NCI-H1417 (cell line): ENCODE data around the gene TRIM3.
"Not testable (repeated sequence)": the region's sequence is repeated elsewhere in the genome, so short reads cannot be mapped to it uniquely, and the experiment has no call there.

Source experiments
- DNase-seq, 3 experiments: peaks; one replicate each; lab custom pipeline; 2025; lab: John Stamatoyannopoulos, UW

The TRIM3 gene

DNA sequence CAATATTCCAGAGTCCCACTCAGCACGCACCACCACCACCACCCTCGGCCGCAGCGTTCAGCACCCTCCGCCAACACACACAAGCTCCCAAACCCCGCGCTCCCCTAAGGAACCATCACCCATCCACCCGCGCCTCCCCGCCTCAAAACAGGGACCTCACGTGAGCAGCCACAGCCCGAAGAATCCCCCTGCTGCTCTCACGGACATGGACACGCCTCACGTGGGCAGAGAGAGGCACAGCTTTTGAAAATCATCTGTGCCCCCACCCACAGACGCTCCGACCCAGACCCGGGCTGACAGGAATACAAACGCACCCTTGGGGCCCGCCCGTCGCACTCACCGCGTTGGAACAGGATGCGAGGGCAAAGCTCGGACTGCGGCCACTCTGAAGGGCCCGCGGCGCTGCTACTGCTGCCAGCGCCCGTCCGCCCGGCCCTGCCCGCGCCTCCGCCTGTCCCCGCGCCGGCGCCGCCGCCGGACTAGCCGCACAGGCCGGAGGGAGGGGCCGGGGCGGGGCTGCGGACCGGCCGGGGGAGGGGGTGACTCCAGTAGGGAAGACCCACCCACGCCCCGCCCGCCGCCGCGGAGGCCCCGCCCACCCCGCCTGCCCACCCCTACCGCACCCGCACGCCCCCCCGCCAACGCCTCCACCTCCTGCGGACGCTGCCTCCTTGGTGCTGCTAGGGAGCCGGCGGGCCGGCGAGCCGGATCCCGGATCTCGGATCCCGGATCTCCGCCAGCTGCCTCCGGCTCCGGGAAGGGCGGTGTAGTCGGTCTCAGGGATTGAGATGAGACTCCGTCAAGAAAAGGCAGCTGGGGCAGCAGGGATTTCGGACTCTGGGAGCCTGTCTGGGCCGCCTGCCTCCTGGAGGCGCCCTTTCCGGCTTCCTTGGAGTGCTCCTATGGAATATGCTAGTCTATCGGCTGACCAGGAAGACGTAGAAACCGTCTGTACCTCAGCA, at the start of gene TRIM3:
TRIM3 (minus strand) TSS at position 491 of the 962 bp plus-strand sequence. CDS start 8,246 bp downstream, outside the sequence.
- DNase-seq = peak; percentile 85 to 92 (median 86)

- no peak for DNase-seq
These were observed 49.5 kb upstream of the TRIM3 start for GRCh38 chr11:6523253-6523652.

DNA sequence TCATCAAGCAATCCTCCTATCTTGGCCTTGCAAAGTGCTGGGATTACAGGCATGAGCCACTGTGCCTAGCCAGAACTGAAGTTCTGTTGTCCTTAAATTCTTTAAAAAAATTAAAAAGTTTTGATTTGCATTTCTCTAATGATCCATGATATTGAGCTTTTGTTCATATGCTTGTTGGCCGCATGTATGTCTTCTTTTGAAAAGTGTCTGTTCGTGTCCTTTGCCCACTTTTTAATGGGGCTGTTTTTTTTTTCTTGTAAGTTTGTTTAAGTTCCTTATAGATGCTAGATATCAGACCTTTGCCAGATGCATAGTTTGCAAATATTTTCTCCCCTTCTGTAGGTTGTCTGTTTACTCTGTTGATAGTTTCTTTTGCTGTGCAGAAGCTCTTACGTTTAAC, 48.2 kb upstream of the TRIM3 start:
- DNase-seq = not testable (repeated sequence)

GRCh38 chr11:6520265-6520664, 46.5 kb upstream of the TRIM3 start:
- DNase-seq = no peak

DNA sequence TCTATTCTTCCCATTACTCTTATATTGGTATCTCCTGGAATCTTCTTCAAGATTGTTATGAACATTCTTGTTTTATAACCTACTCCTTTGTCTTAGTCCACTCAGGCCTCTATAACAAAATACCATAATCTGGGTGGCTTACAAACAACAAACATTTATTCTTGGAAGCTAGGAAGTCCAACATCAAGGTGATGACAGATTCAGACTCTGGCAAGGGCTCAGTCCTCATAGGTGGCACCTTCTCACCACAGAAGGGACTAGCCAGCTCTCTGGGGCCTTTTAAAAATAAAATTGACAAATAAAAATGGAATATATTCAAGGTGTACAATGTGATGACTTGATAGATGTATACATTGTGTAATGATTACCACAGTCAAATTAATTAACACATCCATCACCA, 43.1 kb upstream of the TRIM3 start:
- no peak for DNase-seq

DNA sequence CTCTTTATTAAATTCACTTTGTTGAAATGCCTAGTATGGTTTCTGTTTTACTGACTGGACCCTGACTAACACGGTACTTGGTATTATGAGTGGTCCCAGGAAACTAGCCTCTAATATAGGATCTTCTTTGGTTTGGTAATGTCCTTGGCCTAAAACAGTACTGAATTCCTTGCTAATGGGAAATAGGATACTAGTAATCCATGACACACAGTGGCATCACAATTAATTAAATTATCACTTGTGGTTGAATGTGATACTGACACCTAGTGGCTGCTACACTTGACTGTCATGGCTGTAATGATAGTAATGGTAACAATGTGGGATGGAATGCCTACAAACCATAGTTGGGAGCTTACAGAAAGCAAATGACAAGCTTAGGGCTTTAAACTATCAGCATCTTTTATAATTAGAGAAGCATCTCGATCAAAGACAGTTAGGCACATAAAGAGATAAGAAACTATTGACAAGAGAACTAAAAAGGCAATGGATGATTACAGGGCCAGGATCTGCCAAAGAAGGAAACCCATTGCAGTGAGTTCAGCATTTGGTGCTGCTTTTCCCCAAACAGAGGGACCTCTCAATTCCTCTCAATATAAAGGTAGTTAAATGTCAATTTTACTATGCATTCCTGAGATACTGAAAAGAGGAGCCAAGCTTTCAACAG, 32.0 kb upstream of the TRIM3 start:
- peak; percentile 4 to 56 (median 41) for DNase-seq

- no peak for DNase-seq
These were observed 30.4 kb upstream of the TRIM3 start for GRCh38 chr11:6504166-6504565.

GRCh38 chr11:6502382-6502781, 28.6 kb upstream of the TRIM3 start:
- DNase-seq = no peak

DNA sequence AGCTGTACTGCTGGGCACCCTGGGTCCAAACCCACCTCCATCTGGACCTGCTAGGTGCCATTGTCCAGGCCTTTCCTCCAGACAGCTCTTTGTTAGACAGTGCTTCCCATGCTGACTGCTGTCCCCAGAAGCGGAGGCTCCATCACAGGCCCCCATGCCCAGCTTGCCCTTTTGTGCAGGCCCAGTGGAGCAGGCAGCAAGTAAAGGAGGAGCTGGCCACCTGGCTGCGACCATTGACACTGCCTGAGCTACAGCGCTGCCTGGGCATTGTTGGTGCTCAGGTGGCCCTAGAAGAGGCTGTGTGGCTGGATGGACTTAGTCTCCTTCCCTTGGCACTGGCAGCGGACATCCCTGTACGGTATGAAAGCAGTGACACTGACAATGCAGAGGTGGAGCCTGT, 24.8 kb upstream of the TRIM3 start:
- DNase-seq = no peak

DNA sequence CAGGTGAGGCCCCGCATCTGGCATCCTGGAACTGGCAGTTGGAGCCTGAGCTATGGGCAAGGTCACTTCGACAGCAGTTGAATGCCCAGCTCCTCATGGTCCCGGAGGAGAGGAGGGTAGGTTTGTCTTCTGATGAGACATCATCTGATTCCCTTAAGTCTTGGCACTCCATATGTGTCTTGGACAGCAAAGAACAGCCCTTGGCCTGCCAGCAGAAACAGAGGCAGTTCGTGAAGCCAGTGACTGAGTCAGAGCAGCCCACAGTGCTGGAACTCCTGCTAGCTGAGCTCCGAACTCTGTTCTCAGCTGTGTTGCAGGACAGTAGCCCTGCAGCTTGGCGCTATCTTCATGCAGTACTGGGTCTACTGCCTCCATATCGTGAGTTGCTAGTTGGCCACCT, 24.4 kb upstream of the TRIM3 start:
- no peak for DNase-seq

DNA sequence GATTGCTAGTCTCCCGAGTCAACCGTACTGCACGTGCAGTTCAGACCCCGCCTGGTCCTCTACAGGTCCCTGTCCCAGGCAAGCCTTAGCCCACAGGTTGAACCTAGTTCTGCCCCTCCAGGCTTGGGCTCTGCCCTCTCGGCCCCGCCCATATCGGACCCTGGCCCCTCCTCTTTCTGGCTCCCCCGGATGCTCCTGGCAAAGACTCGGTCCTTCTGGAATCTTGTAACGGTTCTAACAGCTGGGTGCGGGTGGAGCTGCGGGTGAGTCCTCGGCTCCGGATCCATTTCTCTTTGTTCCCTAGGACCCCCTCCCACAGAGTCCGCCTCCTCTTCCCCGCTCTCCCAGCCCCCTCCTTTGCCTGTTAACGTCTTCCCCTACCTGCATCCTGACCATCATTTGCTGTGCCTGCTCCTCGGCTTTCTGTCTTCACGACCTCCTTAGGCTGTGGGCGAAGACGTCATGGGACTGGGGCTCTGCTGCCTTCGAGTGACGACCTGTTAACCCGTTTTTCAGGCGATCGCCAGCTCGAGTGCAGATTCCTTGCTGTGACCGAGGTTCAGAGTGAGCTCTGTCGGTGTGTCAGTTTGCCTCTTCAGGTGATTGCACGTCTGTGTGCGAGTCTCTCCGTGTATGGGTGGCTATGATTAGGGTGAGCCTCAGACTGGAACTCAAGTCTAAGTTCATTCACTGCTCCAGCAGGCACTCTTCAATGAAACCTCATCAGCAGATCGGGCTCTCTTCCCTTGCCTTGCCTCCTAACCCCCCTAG, 23.5 kb upstream of the TRIM3 start, which contains the start of gene DNHD1:
DNHD1 (plus strand) TSS at position 212 of the 771 bp plus-strand sequence. CDS start 936 bp downstream, outside the sequence.
- no peak for DNase-seq

DNA sequence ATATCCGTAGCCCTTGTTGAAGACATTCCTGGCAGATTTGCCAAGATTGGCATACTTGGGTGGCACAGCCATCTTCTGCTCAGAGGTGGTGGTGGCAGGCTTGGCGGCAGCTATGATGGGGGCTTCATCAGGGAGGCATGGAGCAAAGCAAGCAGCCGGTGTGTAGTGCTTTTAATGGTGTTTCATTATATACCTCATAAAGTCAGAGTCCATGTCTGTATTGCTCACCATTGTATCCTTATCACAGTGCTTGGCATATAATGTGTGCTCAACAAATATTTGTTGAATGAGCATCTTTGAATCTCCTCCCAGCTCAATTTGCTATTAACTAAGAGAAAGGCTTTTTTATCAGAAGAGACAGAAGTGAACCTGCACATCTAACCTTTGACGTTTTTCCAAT, 15.6 kb upstream of the TRIM3 start:
- DNase-seq = no peak

DNA sequence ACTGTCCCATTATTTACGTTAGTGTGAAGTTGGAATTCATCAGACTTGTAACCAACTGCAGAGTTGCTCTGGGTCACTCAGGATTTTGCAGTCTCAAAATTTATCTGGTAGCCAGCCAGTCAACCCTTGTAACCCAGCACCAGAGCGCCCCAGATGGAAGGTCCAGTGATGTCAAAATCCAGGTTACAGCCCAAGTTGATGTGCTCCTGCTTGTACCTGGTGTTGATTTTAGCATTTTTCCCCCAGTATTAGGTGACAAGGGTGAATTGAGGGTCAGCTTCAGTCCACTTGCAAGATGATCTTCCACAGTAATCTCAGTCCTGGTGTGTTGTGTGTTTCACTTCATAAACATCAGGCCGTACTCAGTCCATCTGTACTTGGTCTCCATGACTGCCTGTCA, 15.1 kb upstream of the TRIM3 start:
- no peak for DNase-seq

DNA sequence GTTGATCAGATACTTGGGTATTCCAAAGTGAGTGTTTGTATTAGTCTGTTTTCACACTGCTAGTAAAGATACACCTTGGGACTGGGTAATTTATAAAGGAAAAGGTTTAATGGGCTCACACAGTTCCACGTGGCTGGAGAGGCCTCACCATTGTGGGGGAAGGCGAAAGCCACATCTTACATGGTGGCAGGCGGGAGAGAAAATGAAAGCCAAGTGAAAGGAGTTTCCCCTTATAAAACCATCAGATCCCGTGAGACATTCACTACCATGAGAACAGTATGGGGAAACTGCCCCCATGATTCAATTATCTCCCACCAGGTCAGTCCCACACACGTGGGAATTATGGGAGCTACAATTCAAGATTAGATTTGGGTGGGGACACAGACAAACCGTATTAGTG, 14.6 kb upstream of the TRIM3 start:
- no peak for DNase-seq

GRCh38 chr11:6486938-6487337, 13.2 kb upstream of the TRIM3 start:
- DNase-seq = no peak

- DNase-seq = no peak
These were observed 12.5 kb upstream of the TRIM3 start for GRCh38 chr11:6486256-6486655.

DNA sequence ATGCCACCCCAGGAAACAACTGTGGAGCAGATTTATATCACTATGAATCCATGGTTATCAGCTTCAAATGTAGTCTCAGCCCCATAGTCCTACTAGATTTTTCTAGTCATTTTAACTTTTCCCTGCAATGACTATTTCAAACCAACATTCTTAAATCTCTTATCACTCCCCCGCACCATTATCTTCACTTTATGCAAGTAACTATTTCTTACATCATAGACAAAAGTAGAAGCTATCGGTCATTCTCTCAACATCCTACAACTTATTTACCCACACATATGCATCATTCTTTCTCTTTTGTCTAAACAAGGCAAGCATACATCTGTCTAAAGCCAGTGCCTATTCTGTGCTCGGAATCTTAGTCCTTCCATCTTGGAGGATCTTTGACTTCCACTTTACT, 11.9 kb upstream of the TRIM3 start:
- DNase-seq = no peak

- no peak for DNase-seq
These were observed 9.3 kb upstream of the TRIM3 start for GRCh38 chr11:6483015-6483414.

DNA sequence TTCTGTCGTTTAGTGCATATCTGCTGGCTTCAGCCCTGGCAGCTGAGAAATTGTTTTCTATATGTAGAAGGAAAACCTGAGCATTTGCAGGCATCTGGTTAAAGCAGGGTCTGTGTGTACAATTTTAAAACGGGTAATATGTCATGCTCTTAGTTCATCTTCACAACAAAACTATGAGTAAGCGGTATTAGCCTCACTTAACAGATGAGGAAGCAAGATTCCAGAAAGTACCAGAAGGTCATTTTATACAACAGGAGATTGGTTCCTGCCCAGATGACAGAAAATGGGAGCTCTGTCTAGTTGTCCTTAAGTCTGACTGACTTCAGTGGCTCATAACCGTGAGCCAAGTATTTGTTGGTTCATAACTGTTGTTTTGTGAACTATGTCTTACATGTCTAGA, 8.7 kb upstream of the TRIM3 start:
- no peak for DNase-seq

DNA sequence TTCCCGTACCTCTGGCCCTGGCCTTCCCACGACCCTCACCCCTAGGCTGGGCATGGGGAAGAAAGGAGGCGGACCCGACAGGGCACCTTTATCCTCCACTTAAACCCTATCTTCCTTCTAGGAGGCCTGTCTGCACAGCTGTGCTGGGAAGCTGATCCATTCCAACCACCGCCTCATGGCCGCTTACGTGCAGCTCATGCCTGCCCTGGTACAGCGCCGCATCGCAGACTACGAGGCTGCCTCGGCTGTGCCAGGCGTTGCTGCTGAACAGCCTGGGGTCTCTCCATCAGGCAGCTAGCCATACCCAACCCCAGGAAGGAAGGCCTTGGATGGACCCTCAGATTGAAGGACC, 8.2 kb upstream of the TRIM3 start:
- no peak for DNase-seq

DNA sequence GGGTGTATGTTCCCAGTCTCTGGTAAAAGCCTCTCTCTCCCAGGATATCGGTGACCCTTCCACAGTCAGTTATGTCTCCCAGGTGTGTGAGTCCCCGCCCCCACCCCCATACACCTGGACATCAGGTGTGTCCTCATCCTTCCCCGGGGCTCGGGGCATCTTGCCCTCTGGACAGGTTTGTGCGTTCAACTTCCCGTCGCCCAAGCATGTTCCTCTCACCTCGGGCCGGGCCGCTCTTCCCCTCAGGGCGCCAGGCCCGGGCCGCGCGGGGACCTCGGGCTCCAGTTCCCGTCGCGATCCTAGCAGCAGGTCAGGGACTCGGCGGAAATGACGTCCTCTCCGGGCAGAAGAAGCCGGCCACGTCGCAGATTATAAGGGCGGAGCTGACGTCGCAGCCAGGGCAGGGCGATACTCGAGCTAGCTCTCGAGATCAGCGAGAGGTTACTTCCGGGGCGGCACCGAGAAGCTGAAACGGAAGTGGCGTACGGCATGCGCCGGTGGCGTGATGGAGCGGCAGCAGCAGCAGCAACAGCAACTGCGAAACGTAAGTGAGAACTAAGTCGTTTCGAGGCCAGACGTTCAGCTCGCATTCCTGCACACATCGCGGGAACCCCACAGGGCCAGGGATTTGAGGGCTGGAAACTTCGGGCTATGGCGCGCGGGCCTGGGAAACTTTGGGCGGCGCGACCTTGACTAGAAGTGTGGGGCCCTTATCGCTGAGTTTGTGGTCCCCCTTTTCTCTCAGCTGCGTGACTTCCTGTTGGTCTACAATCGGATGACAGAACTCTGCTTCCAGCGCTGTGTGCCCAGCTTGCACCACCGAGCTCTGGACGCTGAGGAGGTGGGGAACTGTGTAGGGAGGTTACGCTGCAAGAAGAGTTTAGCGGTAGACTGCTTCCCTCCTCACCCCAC, 7.5 kb upstream of the TRIM3 start, which contains the start of the genes ARFIP2 and TIMM10B:
ARFIP2 (minus strand) TSS at position 320 of the 912 bp plus-strand sequence. CDS start 910 bp downstream, outside the sequence.
TIMM10B (plus strand) TSS at position 490 of the 912 bp plus-strand sequence; CDS start at position 506, 16 bp downstream.
- peak; percentile 94 to 98 (median 98) for DNase-seq
